Left ventricle myocardium inferior (tissue), 1 donor: Measurements from ENCODE around the gene DAPK1. TPM values are rescaled to one million over a fixed set of nuclear protein-coding genes. Genes with fewer than 3 reads are reported as not detected.

ENCODE experiments used
- DNase-seq: peaks from one replicate; pipeline ENCODE4 v3.0.0-alpha.2; 2020
- H3K27ac ChIP-seq: fragments of 200-600 bp; replicated peaks from 2 replicates; pipeline ENCODE4 v1.8.0; 2021
- H3K27me3 ChIP-seq: fragments of 200-600 bp; 2 replicates; pipeline ENCODE4 v1.8.0; 2021; ENCODE audit warnings: low read depth
- H3K36me3 ChIP-seq: fragments of 200-600 bp; 2 replicates; pipeline ENCODE4 v1.8.0; 2021
- H3K4me1 ChIP-seq: fragments of 200-600 bp; 2 replicates; pipeline ENCODE4 v1.8.0; 2021
- H3K4me3 ChIP-seq: fragments of 200-600 bp; 2 replicates; pipeline ENCODE4 v1.8.0; 2021; ENCODE audit warnings: mild to moderate bottlenecking, moderate library complexity
- H3K9me3 ChIP-seq: fragments of 200-600 bp; replicated peaks from 2 replicates; pipeline ENCODE4 v1.8.0; 2021
- CTCF ChIP-seq: fragments of 200-600 bp; IDR thresholded peaks from 2 replicates; pipeline ENCODE4 v1.8.0; 2021; ENCODE audit warnings: antibody characterized with exemption, mild to moderate bottlenecking, borderline replicate concordance
- intact Hi-C: fragments of 100-400 bp; cut with micrococcal nuclease; formaldehyde crosslinking; loops from one replicate; pipeline ENCODE4 v1.11.0; 2022
- total RNA-seq: library from RNA; stranded (reverse); fragmentation: NEBNext Ultra II Directional; extraction: Animal tissue kit (Norgen Biotek cat#: 25700); gene quantifications from one replicate; pipeline ENCODE4 v1.2.1, GENCODE V29; 2021
- donor health status: DM: no; HTN: yes; CAD: no; lungs with severe emphysema.

Gene DAPK1
- total RNA-seq, 1 donor from 2014 or later: 5.5 TPM

GRCh38 chr9:87698069-87698809, 200.6 kb downstream of the DAPK1 start:
- TF ChIP-seq CTCF: no peak
- H3K4me1 ChIP-seq: no peaks in the 10 kb centered on the region

GRCh38 chr9:87699835-87700234, 202.2 kb downstream of the DAPK1 start:
- intact Hi-C loops: no loop called here
- no peak for TF ChIP-seq CTCF
- no peaks in the 10 kb centered on the region for H3K9me3 ChIP-seq
- no peak overlapping the region for H3K4me3 ChIP-seq
- H3K36me3 ChIP-seq: peaks cover 4% of the 10 kb centered on the region
- DNase-seq: no peak
- no peaks in the 10 kb centered on the region for H3K27me3 ChIP-seq
- no peaks in the 10 kb centered on the region for H3K4me1 ChIP-seq
- no peak overlapping the region for H3K27ac ChIP-seq

More at GRCh38 chr9:87698069-87698809, 200.6 kb downstream of the DAPK1 start:
- Histone ChIP-seq H3K27ac (no peak overlapping the region), H3K36me3 (peaks cover 4% of the 10 kb centered on the region), H3K4me3 (no peak overlapping the region), H3K27me3 (no peaks in the 10 kb centered on the region), H3K9me3 (peaks cover 9% of the 10 kb centered on the region)
- intact Hi-C loops: no loop called here
- DNase-seq: no peak

DNA sequence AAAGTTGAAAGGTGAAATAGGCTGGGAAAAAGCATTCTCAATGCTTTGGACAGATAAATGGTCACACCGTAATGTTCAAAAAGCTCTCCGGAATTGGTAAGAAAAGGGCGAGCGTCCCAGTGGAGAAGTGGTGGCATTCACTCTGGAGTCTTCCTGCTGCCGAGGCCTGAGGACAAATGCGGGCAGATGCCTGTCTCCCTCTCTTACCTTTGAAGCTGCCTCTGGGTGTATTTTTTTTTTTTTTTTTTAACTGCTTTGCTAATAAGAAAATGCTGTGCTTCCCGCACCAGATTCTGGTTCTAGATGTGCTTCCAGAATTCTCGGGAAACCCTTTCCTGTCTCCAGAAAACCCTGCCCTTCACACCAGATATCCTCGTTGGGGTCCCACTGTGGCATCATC, 203.8 kb downstream of the DAPK1 start:
- no peaks in the 10 kb centered on the region for H3K27me3 ChIP-seq
- H3K36me3 ChIP-seq: peaks cover 4% of the 10 kb centered on the region
- intact Hi-C loops: no loop called here
- TF ChIP-seq CTCF: no peak
- no peak for DNase-seq
- H3K4me3 ChIP-seq: no peak overlapping the region
- H3K4me1 ChIP-seq: no peaks in the 10 kb centered on the region
- H3K27ac ChIP-seq: no peak overlapping the region
- no peaks in the 10 kb centered on the region for H3K9me3 ChIP-seq

DNA sequence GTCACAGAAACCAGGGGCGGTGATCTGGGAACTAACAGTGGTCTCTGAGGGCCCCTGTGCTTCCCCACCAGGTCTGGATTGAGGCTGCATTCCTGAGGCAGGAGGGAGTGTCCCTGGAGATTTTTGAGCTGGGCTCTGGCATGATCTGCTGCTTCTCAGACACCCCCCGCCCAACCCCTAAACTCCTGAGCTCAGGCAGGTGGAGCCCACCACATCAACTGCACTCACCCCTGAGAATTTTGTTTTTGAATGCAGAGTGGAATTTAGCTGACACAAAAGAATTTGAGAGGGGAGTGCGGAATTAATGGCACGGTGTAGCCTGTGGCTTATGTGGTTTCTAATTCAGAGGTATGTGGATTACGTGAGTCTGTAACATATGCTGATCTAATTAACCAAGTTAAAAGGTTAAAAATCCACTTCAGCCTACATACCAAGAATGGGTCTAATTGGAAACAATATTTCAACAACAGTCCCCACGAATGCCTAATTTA, 204.3 kb downstream of the DAPK1 start:
- H3K27ac ChIP-seq: no peak overlapping the region
- H3K36me3 ChIP-seq: peaks cover 3% of the 10 kb centered on the region
- no peaks in the 10 kb centered on the region for H3K9me3 ChIP-seq
- no peaks in the 10 kb centered on the region for H3K4me1 ChIP-seq
- no peaks in the 10 kb centered on the region for H3K27me3 ChIP-seq
- no peak overlapping the region for H3K4me3 ChIP-seq
- DNase-seq: no peak
- no peak for TF ChIP-seq CTCF
- intact Hi-C loops: no loop called here

DNA sequence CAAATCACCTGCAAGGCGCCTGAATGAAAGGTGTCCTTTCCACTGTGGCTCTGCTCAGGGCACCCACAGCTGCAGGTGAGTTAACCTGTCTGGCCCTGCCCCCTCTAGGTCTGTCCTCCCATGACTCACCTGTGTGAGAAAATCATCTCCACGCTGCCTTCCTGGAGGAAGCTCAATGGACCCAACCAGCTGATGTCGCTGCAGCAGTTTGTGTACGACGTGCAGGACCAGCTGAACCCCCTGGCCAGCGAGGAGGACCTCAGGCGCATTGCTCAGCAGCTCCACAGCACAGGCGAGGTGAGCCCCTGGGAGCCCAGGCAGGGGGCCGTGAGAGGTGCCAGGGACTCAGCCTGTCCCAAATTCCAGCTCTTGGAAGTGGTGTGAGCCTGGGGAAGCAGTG, 205.3 kb downstream of the DAPK1 start:
- Histone ChIP-seq H3K4me1 (no peaks in the 10 kb centered on the region), H3K27ac (no peak overlapping the region), H3K4me3 (no peak overlapping the region), H3K36me3 (no peaks in the 10 kb centered on the region), H3K9me3 (no peaks in the 10 kb centered on the region), H3K27me3 (no peaks in the 10 kb centered on the region)
- intact Hi-C loops: no loop called here
- TF ChIP-seq CTCF: no peak
- no peak for DNase-seq
